HEK293 (cell line): Measurements from ENCODE around the gene OR52N5.

Experiments used
- CTCF ChIA-PET: fragments of 350-600 bp; formaldehyde crosslinking; extraction: SDS; loops from one replicate; lab custom pipeline; 2021; ENCODE audit warnings: antibody characterized with exemption; lab: Yijun Ruan, JAX
- POLR2A ChIA-PET: fragments of 300-600 bp; formaldehyde crosslinking; extraction: SDS; loops from one replicate; lab custom pipeline; 2020; ENCODE audit warnings: antibody characterized with exemption, inconsistent platforms; lab: Yijun Ruan, JAX
- H3K27ac ChIP-seq: fragments of 200-500 bp; sonication (Bioruptor generic); 2 replicates; pipeline ENCODE4 v1.5.1; 2014; ENCODE audit warnings: low read depth, low read length, control low read depth, inconsistent platforms; ENCODE audit errors: extremely low read depth
- H3K36me3 ChIP-seq, 2 experiments: fragments of 200-500 bp in 1 of 2; sonication (Bioruptor generic) in 1 of 2; 1 replicate in 1 of 2; 2 replicates in 1 of 2; pipeline ENCODE4 v1.5.1; 2014 to 2017; ENCODE audit warnings: inconsistent platforms in 2 of 2, low read length in 2 of 2; ENCODE audit not compliant: control insufficient read depth in 2 of 2, insufficient read depth in 1 of 2
- H3K4me1 ChIP-seq: fragments of 200-500 bp; sonication (Bioruptor generic); 2 replicates; pipeline ENCODE4 v1.5.1; 2014; ENCODE audit warnings: mild to moderate bottlenecking, low read length, inconsistent platforms; ENCODE audit not compliant: control insufficient read depth, insufficient read depth
- H3K4me3 ChIP-seq: 2 replicates; pipeline ENCODE4 v1.5.1; 2011; ENCODE audit warnings: low read depth, mild to moderate bottlenecking, control low read depth, low read length, moderate library complexity
- H3K9me3 ChIP-seq: fragments of 200-500 bp; sonication (Bioruptor generic); 2 replicates; pipeline ENCODE4 v1.5.1; 2014; ENCODE audit warnings: low read depth, low read length, inconsistent platforms; ENCODE audit not compliant: control insufficient read depth, insufficient read depth
- GLIS2 ChIP-seq: fragments of 450-650 bp; formaldehyde crosslinking; IDR thresholded peaks from 2 replicates; pipeline ENCODE4 v1.5.1; 2016; ENCODE audit warnings: missing biosample characterization, missing genetic modification characterization
- HOXD13 ChIP-seq: sonication (generic); formaldehyde crosslinking; IDR thresholded peaks from 2 replicates; pipeline ENCODE4 v1.8.0; 2022; ENCODE audit warnings: missing genetic modification reagents, borderline replicate concordance
- OVOL3 ChIP-seq: fragments of 450-650 bp; formaldehyde crosslinking; IDR thresholded peaks from 2 replicates; pipeline ENCODE4 v1.5.1; 2016; ENCODE audit warnings: missing biosample characterization, missing genetic modification characterization
- SCRT2 ChIP-seq: fragments of 450-650 bp; formaldehyde crosslinking; IDR thresholded peaks from 2 replicates; pipeline ENCODE4 v1.5.1; 2016; ENCODE audit warnings: missing biosample characterization, missing genetic modification characterization
- SP7 ChIP-seq: fragments of 450-650 bp; formaldehyde crosslinking; IDR thresholded peaks from 2 replicates; pipeline ENCODE4 v1.5.1; 2016; ENCODE audit warnings: missing biosample characterization, missing genetic modification characterization
- YY2 ChIP-seq: fragments of 450-650 bp; formaldehyde crosslinking; IDR thresholded peaks from 2 replicates; pipeline ENCODE4 v1.5.1; 2016; ENCODE audit warnings: missing biosample characterization, missing genetic modification characterization
- ZNF138 ChIP-seq: fragments of 450-650 bp; formaldehyde crosslinking; IDR thresholded peaks from 2 replicates; pipeline ENCODE4 v1.5.1; 2016; ENCODE audit warnings: missing biosample characterization, missing genetic modification characterization, borderline replicate concordance
- ZNF16 ChIP-seq: fragments of 450-650 bp; formaldehyde crosslinking; IDR thresholded peaks from 2 replicates; pipeline ENCODE4 v1.5.1; 2016; ENCODE audit warnings: low read depth, missing biosample characterization, missing genetic modification characterization
- ZNF391 ChIP-seq: fragments of 450-650 bp; formaldehyde crosslinking; IDR thresholded peaks from 2 replicates; pipeline ENCODE4 v1.5.1; 2016; ENCODE audit warnings: low read depth, missing biosample characterization, missing genetic modification characterization, borderline replicate concordance
- ZNF416 ChIP-seq: fragments of 450-650 bp; formaldehyde crosslinking; IDR thresholded peaks from 2 replicates; pipeline ENCODE4 v1.5.1; 2016; ENCODE audit warnings: missing biosample characterization, missing genetic modification characterization
- ZNF510 ChIP-seq: fragments of 450-650 bp; formaldehyde crosslinking; IDR thresholded peaks from 2 replicates; pipeline ENCODE4 v1.5.1; 2018; ENCODE audit warnings: mild to moderate bottlenecking, missing genetic modification characterization, missing biosample characterization; ENCODE audit not compliant: insufficient replicate concordance
- ZNF514 ChIP-seq: fragments of 450-650 bp; formaldehyde crosslinking; IDR thresholded peaks from 2 replicates; pipeline ENCODE4 v1.5.1; 2016; ENCODE audit warnings: missing biosample characterization, missing genetic modification characterization
- ZNF549 ChIP-seq: fragments of 450-650 bp; IDR thresholded peaks from 2 replicates; pipeline ENCODE4 v1.5.1; 2018; ENCODE audit warnings: missing biosample characterization, missing genetic modification characterization, mild to moderate bottlenecking, inconsistent platforms, moderate library complexity
- ZNF600 ChIP-seq: fragments of 450-650 bp; formaldehyde crosslinking; IDR thresholded peaks from 2 replicates; pipeline ENCODE4 v1.5.1; 2016; ENCODE audit warnings: missing biosample characterization, missing genetic modification characterization
- ZNF76 ChIP-seq: fragments of 450-650 bp; formaldehyde crosslinking; IDR thresholded peaks from 2 replicates; pipeline ENCODE4; 2016; ENCODE audit warnings: low read depth, missing biosample characterization, missing genetic modification characterization, borderline replicate concordance
- TF ChIP-seq, protein P1 (sequence below): fragments of 450-650 bp; formaldehyde crosslinking; IDR thresholded peaks from 2 replicates; pipeline ENCODE4 v1.5.1; 2016; ENCODE audit warnings: missing biosample characterization, missing genetic modification characterization
- TF ChIP-seq, protein P2 (sequence below): fragments of 450-650 bp; formaldehyde crosslinking; IDR thresholded peaks from 2 replicates; pipeline ENCODE4 v1.5.1; 2016; ENCODE audit warnings: missing biosample characterization, missing genetic modification characterization
- TF ChIP-seq, protein P3 (sequence below): fragments of 450-650 bp; formaldehyde crosslinking; IDR thresholded peaks from 2 replicates; pipeline ENCODE4 v1.5.1; 2017; ENCODE audit warnings: missing biosample characterization, missing genetic modification characterization
- TF ChIP-seq, protein P4 (sequence below): fragments of 450-650 bp; formaldehyde crosslinking; IDR thresholded peaks from 2 replicates; pipeline ENCODE4 v1.5.1; 2016; ENCODE audit warnings: missing biosample characterization, missing genetic modification characterization
- TF ChIP-seq, protein P5 (sequence below): fragments of 450-650 bp; formaldehyde crosslinking; IDR thresholded peaks from 2 replicates; pipeline ENCODE4 v1.5.1; 2016; ENCODE audit warnings: missing biosample characterization, missing genetic modification characterization

Gene OR52N5

DNA sequence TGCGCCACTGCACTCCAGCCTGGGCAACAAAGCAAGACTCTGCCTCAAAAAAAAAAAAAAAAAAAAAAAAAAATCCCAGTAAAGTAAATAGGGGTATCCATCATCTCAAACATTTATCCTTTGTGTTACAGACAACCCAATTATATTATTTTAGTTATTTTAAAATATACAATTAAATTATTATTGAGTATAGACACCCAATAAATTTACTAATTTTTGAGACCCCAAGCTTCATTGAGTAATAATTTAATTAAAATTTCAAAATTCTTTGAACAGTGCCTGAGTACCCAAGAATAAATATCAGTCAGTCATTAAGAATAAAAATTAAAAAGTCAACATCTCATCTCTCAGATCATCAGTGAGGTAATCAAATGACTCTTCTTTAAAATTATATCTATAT is 29.2 kb downstream of the OR52N5 start, which contains the start of gene OR52N4:
Gene OR52N4, plus strand, starts transcription at position 301 of the 400 bp plus-strand sequence. CDS start 498 bp downstream, outside the sequence.
- TF ChIP-seq ZNF510 (tag by site-specific recombination), result no peak
- TF ChIP-seq, protein P1, sequence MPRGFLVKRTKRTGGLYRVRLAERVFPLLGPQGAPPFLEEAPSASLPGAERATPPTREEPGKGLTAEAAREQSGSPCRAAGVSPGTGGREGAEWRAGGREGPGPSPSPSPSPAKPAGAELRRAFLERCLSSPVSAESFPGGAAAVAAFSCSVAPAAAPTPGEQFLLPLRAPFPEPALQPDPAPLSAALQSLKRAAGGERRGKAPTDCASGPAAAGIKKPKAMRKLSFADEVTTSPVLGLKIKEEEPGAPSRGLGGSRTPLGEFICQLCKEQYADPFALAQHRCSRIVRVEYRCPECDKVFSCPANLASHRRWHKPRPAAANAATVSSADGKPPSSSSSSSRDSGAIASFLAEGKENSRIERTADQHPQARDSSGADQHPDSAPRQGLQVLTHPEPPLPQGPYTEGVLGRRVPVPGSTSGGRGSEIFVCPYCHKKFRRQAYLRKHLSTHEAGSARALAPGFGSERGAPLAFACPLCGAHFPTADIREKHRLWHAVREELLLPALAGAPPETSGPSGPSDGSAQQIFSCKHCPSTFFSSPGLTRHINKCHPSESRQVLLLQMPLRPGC, result no peak
- TF ChIP-seq OVOL3 (tag by site-specific recombination), result no peak
- no peak for TF ChIP-seq ZNF16 (tag by site-specific recombination)
- TF ChIP-seq, protein P2, sequence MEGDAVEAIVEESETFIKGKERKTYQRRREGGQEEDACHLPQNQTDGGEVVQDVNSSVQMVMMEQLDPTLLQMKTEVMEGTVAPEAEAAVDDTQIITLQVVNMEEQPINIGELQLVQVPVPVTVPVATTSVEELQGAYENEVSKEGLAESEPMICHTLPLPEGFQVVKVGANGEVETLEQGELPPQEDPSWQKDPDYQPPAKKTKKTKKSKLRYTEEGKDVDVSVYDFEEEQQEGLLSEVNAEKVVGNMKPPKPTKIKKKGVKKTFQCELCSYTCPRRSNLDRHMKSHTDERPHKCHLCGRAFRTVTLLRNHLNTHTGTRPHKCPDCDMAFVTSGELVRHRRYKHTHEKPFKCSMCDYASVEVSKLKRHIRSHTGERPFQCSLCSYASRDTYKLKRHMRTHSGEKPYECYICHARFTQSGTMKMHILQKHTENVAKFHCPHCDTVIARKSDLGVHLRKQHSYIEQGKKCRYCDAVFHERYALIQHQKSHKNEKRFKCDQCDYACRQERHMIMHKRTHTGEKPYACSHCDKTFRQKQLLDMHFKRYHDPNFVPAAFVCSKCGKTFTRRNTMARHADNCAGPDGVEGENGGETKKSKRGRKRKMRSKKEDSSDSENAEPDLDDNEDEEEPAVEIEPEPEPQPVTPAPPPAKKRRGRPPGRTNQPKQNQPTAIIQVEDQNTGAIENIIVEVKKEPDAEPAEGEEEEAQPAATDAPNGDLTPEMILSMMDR (tag by site-specific recombination), result no peak
- POLR2A ChIA-PET, result interaction anchor here (0.7 kb wide), 1 partner anchor 40 kb away, joined by 6 read pairs; no protein-coding TSS in a partner anchor
- Histone ChIP-seq H3K9me3 (no peaks in the 10 kb centered on the region), H3K4me3 (no peak within 1 kb of the TSS), H3K4me1 (no peaks in the 10 kb centered on the region), H3K36me3 (no peaks in the 10 kb centered on the region), H3K27ac (no peak within 1 kb of the TSS)
- CTCF ChIA-PET, result no interaction called here

DNA sequence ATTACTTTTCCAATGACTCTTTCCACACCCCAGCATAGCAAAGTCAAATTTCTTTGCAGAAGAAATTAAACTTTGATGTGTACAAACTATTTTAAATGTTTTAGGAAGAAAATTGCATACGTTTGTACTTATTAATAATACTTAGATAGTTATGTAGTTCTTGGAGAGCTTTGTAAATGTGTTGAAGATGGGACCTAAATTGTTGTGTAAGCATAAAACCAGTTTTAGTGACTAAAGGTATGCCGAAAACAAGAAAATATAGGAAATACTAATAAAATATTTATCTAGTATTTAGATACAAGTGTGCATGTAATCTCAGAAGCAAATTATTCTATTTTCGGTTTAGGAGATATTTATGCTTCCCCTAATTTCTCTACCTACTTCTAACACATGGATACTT is 33.3 kb downstream of the OR52N5 start:
- H3K9me3 ChIP-seq, result no peaks in the 10 kb centered on the region
- H3K4me1 ChIP-seq, result no peaks in the 10 kb centered on the region
- H3K36me3 ChIP-seq, result no peaks in the 10 kb centered on the region
- CTCF ChIA-PET, result interaction anchor here (0.6 kb wide), 1 partner anchor 283 kb away, joined by 3 read pairs; no protein-coding TSS in a partner anchor
- no peak overlapping the region for H3K27ac ChIP-seq
- no peak overlapping the region for H3K4me3 ChIP-seq
- TF ChIP-seq, protein P3, sequence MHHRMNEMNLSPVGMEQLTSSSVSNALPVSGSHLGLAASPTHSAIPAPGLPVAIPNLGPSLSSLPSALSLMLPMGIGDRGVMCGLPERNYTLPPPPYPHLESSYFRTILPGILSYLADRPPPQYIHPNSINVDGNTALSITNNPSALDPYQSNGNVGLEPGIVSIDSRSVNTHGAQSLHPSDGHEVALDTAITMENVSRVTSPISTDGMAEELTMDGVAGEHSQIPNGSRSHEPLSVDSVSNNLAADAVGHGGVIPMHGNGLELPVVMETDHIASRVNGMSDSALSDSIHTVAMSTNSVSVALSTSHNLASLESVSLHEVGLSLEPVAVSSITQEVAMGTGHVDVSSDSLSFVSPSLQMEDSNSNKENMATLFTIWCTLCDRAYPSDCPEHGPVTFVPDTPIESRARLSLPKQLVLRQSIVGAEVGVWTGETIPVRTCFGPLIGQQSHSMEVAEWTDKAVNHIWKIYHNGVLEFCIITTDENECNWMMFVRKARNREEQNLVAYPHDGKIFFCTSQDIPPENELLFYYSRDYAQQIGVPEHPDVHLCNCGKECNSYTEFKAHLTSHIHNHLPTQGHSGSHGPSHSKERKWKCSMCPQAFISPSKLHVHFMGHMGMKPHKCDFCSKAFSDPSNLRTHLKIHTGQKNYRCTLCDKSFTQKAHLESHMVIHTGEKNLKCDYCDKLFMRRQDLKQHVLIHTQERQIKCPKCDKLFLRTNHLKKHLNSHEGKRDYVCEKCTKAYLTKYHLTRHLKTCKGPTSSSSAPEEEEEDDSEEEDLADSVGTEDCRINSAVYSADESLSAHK (tag by site-specific recombination), result no peak
- TF ChIP-seq ZNF514 (tag by site-specific recombination) (no peak), ZNF416 (tag by site-specific recombination) (no peak), ZNF391 (tag by site-specific recombination) (no peak), HOXD13 (CRISPR knock-in tag) (no peak), ZNF76 (tag by site-specific recombination) (no peak), ZNF549 (no peak), GLIS2 (tag by site-specific recombination) (no peak), SP7 (tag by site-specific recombination) (no peak), ZNF600 (tag by site-specific recombination) (no peak), ZNF138 (tag by site-specific recombination) (no peak), YY2 (tag by site-specific recombination) (no peak), SCRT2 (tag by site-specific recombination) (no peak)
- TF ChIP-seq, protein P4, sequence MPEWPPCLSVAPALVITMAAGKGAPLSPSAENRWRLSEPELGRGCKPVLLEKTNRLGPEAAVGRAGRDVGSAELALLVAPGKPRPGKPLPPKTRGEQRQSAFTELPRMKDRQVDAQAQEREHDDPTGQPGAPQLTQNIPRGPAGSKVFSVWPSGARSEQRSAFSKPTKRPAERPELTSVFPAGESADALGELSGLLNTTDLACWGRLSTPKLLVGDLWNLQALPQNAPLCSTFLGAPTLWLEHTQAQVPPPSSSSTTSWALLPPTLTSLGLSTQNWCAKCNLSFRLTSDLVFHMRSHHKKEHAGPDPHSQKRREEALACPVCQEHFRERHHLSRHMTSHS, result no peak
- TF ChIP-seq, protein P5, sequence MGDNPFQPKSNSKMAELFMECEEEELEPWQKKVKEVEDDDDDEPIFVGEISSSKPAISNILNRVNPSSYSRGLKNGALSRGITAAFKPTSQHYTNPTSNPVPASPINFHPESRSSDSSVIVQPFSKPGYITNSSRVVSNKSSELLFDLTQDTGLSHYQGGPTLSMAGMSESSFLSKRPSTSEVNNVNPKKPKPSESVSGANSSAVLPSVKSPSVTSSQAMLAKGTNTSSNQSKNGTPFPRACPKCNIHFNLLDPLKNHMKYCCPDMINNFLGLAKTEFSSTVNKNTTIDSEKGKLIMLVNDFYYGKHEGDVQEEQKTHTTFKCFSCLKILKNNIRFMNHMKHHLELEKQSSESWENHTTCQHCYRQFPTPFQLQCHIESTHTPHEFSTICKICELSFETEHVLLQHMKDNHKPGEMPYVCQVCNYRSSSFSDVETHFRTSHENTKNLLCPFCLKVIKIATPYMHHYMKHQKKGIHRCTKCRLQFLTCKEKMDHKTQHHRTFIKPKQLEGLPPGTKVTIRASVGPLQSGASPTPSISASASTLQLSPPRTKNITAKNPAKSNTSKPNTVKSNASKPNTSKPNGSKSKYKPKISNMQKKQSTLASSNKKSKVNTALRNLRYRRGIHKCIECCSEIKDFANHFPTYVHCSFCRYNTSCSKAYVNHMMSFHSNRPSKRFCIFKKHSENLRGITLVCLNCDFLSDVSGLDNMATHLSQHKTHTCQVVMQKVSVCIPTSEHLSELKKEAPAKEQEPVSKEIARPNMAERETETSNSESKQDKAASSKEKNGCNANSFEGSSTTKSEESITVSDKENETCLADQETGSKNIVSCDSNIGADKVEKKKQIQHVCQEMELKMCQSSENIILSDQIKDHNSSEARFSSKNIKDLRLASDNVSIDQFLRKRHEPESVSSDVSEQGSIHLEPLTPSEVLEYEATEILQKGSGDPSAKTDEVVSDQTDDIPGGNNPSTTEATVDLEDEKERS, result no peak
- POLR2A ChIA-PET, result no interaction called here
